ENCODE results near the gene TLCD5.

DNA sequence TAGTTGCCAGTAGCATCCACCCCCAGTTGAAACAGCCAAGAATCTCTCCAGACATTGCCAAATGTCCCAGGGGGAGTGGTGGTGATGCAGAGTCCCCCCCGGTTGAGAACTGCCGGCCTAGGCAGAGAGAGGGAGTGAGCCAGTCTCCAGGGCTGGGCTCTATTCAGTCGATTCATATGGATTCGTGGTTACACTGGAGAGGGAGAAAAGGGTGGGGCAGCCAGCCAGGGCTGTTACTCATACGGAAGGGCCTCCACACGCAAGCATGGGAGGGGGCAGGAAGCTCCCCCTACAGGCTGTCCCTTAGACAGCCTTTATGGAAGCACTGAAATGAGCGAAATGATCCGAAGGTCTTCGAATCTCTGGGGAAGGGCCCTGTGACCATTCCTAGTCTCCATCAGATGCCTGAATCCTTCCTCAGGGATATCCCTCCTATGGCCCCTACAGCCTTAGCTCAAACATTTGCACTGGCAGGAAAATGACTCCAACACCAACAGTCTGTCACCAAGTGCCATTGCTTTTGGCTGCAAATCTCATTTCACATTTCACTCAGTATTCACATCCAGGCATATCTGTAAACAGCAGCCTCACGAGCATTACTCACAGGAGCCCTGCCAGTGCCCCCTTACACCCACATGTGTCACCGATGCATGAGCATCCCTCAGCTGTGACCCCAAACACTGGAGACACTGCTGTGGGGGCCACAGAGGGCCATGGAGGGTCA is 18.4 kb upstream of the TLCD5 start:
- TF ChIP-seq, protein P1, sequence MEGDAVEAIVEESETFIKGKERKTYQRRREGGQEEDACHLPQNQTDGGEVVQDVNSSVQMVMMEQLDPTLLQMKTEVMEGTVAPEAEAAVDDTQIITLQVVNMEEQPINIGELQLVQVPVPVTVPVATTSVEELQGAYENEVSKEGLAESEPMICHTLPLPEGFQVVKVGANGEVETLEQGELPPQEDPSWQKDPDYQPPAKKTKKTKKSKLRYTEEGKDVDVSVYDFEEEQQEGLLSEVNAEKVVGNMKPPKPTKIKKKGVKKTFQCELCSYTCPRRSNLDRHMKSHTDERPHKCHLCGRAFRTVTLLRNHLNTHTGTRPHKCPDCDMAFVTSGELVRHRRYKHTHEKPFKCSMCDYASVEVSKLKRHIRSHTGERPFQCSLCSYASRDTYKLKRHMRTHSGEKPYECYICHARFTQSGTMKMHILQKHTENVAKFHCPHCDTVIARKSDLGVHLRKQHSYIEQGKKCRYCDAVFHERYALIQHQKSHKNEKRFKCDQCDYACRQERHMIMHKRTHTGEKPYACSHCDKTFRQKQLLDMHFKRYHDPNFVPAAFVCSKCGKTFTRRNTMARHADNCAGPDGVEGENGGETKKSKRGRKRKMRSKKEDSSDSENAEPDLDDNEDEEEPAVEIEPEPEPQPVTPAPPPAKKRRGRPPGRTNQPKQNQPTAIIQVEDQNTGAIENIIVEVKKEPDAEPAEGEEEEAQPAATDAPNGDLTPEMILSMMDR (IDR thresholded peaks at IDR 0.05), result no peak
- TF ChIP-seq POLR2A (IDR thresholded peaks at IDR 0.05), result no peak

Measured in uterus (tissue), 2 donors.